Mucosa of descending colon (tissue), 3 donors: ENCODE data around the gene SLC1A3. TPM values are rescaled to one million over a fixed set of nuclear protein-coding genes. Genes with fewer than 3 reads are reported as not detected.

Experiments used
- ATAC-seq: fragments of 200-7000 bp; cut with Tn5 transposase; one replicate; pipeline ENCODE4 v1.9.1; 2020; ENCODE audit warnings: mild to moderate bottlenecking, moderate library complexity
- DNase-seq, 3 donors: peaks; one replicate each; pipeline ENCODE4 v3.0.0-alpha.2; 2020
- H3K36me3 ChIP-seq: fragments of 200-600 bp; one replicate; pipeline ENCODE4 v1.8.0; 2021; ENCODE audit warnings: low read depth, mild to moderate bottlenecking
- H3K4me1 ChIP-seq: fragments of 200-600 bp; one replicate; pipeline ENCODE4 v1.8.0; 2021; ENCODE audit warnings: low read depth, mild to moderate bottlenecking
- H3K4me3 ChIP-seq: fragments of 200-600 bp; one replicate; pipeline ENCODE4 v1.8.0; 2021; ENCODE audit warnings: mild to moderate bottlenecking
- H3K9me3 ChIP-seq: fragments of 200-600 bp; one replicate; pipeline ENCODE4 v1.8.0; 2021; ENCODE audit warnings: mild to moderate bottlenecking
- CTCF ChIP-seq: fragments of 200-600 bp; IDR thresholded peaks from one replicate; pipeline ENCODE4 v1.8.0; 2022; ENCODE audit warnings: antibody characterized with exemption, mild to moderate bottlenecking
- intact Hi-C, 2 donors: fragments of 100-400 bp; cut with DNase I in 1 of 2; cut with micrococcal nuclease in 1 of 2; formaldehyde crosslinking; loops; one replicate each; pipeline versions ENCODE4 v1.11.0 to v1.11.1; 2022; cut with DNase I, micrococcal nuclease
- total RNA-seq, 3 donors: library from RNA; stranded (reverse); fragmentation: NEBNext Ultra II Directional in 2 of 3; extraction: Animal tissue kit (Norgen Biotek cat#: 25700) in 2 of 3; gene quantifications; one replicate each; pipeline versions ENCODE4 v1.2.1 to v1.2.4, GENCODE V29; 2021 to 2023
- donor health status: DM: no; HTN: no; CAD: no; lungs with moderate emphysema.
- donor health status: DM: no; HTN: no; CAD: no.
- donor health status: DM: no; HTN: yes; CAD: no.

SLC1A3 gene
- total RNA-seq, 3 donors from 2014 or later: 0.67 to 10.2 (median 7.9) TPM

- no peak for ATAC-seq
- H3K36me3 ChIP-seq: no peaks in the 10 kb centered on the region
- no peak overlapping the region for H3K4me3 ChIP-seq
- H3K4me1 ChIP-seq: no peaks in the 10 kb centered on the region
- no peak for DNase-seq
- no peaks in the 10 kb centered on the region for H3K9me3 ChIP-seq
- TF ChIP-seq CTCF: no peak
- intact Hi-C loops: no loop called here
These were observed 25.9 kb downstream of the SLC1A3 start for GRCh38 chr5:36632363-36632664.

- DNase-seq: no peak
- H3K4me1 ChIP-seq: no peaks in the 10 kb centered on the region
- no peak for ATAC-seq
- intact Hi-C loops: no loop called here
- no peaks in the 10 kb centered on the region for H3K36me3 ChIP-seq
- no peak for TF ChIP-seq CTCF
- no peaks in the 10 kb centered on the region for H3K9me3 ChIP-seq
- H3K4me3 ChIP-seq: no peak overlapping the region
These were observed 29.4 kb downstream of the SLC1A3 start for GRCh38 chr5:36635721-36636390.

GRCh38 chr5:36637101-36637500, 30.7 kb downstream of the SLC1A3 start:
- ATAC-seq (no peak), DNase-seq (no peak)
- no peaks in the 10 kb centered on the region for H3K9me3 ChIP-seq
- H3K4me3 ChIP-seq: no peak overlapping the region
- TF ChIP-seq CTCF: no peak
- no peaks in the 10 kb centered on the region for H3K36me3 ChIP-seq
- no peaks in the 10 kb centered on the region for H3K4me1 ChIP-seq
- intact Hi-C loops: no loop called here

GRCh38 chr5:36637516-36637915, 31.1 kb downstream of the SLC1A3 start:
- intact Hi-C loops: no loop called here
- DNase-seq (no peak), ATAC-seq (no peak)
- no peak for TF ChIP-seq CTCF
- H3K4me1 ChIP-seq: no peaks in the 10 kb centered on the region
- no peaks in the 10 kb centered on the region for H3K9me3 ChIP-seq
- H3K36me3 ChIP-seq: no peaks in the 10 kb centered on the region
- H3K4me3 ChIP-seq: no peak overlapping the region

- no peaks in the 10 kb centered on the region for H3K36me3 ChIP-seq
- no peaks in the 10 kb centered on the region for H3K9me3 ChIP-seq
- ATAC-seq: no peak
- H3K4me1 ChIP-seq: no peaks in the 10 kb centered on the region
- intact Hi-C loops: no loop called here
- no peak for DNase-seq
- no peak for TF ChIP-seq CTCF
- no peak overlapping the region for H3K4me3 ChIP-seq
These were observed 31.6 kb downstream of the SLC1A3 start for GRCh38 chr5:36638056-36638455.

GRCh38 chr5:36640949-36641348, 34.5 kb downstream of the SLC1A3 start:
- Histone ChIP-seq H3K36me3 (no peaks in the 10 kb centered on the region), H3K9me3 (no peaks in the 10 kb centered on the region), H3K4me1 (no peaks in the 10 kb centered on the region), H3K4me3 (no peak overlapping the region)
- TF ChIP-seq CTCF: no peak
- ATAC-seq (no peak), DNase-seq (no peak)
- intact Hi-C loops: no loop called here
